K562 (cell line): ENCODE results near the gene GPR32. TPM values are rescaled to one million over a fixed set of nuclear protein-coding genes. Genes with fewer than 3 reads are reported as not detected.

Experiments used
- CBX8 ChIP-seq: fragments of 200-600 bp; sonication (generic); IDR thresholded peaks from 2 replicates; pipeline ENCODE4 v1.6.1; 2012; ENCODE audit warnings: borderline replicate concordance, mixed run types, low read depth, mild to moderate bottlenecking, moderate library complexity, mixed read lengths, low read length, control low read depth, inconsistent platforms; ENCODE audit not compliant: poor library complexity, severe bottlenecking; ENCODE audit errors: extremely low read depth
- CHD4 ChIP-seq: fragments of 200-600 bp; sonication (generic); IDR thresholded peaks from 3 replicates; pipeline ENCODE4 v1.6.1; 2012; ENCODE audit warnings: low read depth, mild to moderate bottlenecking, mixed read lengths, low read length, inconsistent platforms; ENCODE audit not compliant: insufficient read depth, insufficient replicate concordance, poor library complexity, severe bottlenecking
- DPF2 ChIP-seq: fragments of 450-650 bp; IDR thresholded peaks from 2 replicates; pipeline ENCODE4 v1.6.1; 2016
- FOSL1 ChIP-seq: fragments of 200-800 bp; sonication (Bioruptor generic); conservative IDR thresholded peaks from 2 replicates; pipeline ENCODE4 v1.6.1; 2016; ENCODE audit warnings: missing genetic modification characterization, missing compliant biosample characterization
- GATA2 ChIP-seq: sonication (generic); formaldehyde crosslinking; IDR thresholded peaks from 2 replicates; pipeline ENCODE4 v1.4.0; 2020; ENCODE audit warnings: mild to moderate bottlenecking, missing genetic modification reagents
- KAT8 ChIP-seq: fragments of 450-650 bp; IDR thresholded peaks from 2 replicates; pipeline ENCODE4 v1.6.1; 2016; ENCODE audit warnings: low read depth, mild to moderate bottlenecking
- NEUROD1 ChIP-seq: fragments of 150-350 bp; IDR thresholded peaks from 2 replicates; pipeline ENCODE4 v1.6.1; 2014; ENCODE audit warnings: borderline replicate concordance, low read length, low read depth; ENCODE audit not compliant: partially characterized antibody
- NFIC ChIP-seq: fragments of 450-650 bp; IDR thresholded peaks from 2 replicates; pipeline ENCODE4 v1.6.1; 2017; ENCODE audit warnings: mild to moderate bottlenecking, inconsistent platforms
- NFYB ChIP-seq: IDR thresholded peaks from 2 replicates; pipeline ENCODE4 v1.6.1; 2011; ENCODE audit warnings: mild to moderate bottlenecking, moderate library complexity; ENCODE audit not compliant: insufficient read length; ENCODE audit errors: extremely low read depth
- NR4A1 ChIP-seq, 2 experiments: fragments of 250-450 bp in 1 of 2; fragments of 450-650 bp in 1 of 2; sonication (Bioruptor Pico) in 1 of 2; IDR thresholded peaks; 2 replicates each; pipeline versions ENCODE4 v1.4.0 to v1.6.1; 2016 to 2020; ENCODE audit warnings: mild to moderate bottlenecking in 2 of 2, missing compliant biosample characterization in 1 of 2, missing genetic modification characterization in 1 of 2, moderate library complexity in 1 of 2
- POLR2B ChIP-seq: fragments of 450-650 bp; IDR thresholded peaks from 2 replicates; pipeline ENCODE4 v1.6.1; 2018; ENCODE audit warnings: low read depth; ENCODE audit not compliant: partially characterized antibody
- RBM34 ChIP-seq: fragments of 200-400 bp; formaldehyde crosslinking; IDR thresholded peaks from 2 replicates; pipeline ENCODE4 v1.6.1; 2018; ENCODE audit warnings: low read length, borderline replicate concordance; ENCODE audit not compliant: insufficient read depth
- SMARCC2 ChIP-seq: fragments of 450-650 bp; IDR thresholded peaks from 2 replicates; pipeline ENCODE4 v1.6.1; 2017; ENCODE audit warnings: antibody characterized with exemption, moderate library complexity, mild to moderate bottlenecking, low read depth
- SRSF3 ChIP-seq: fragments of 200-400 bp; formaldehyde crosslinking; IDR thresholded peaks from 2 replicates; pipeline ENCODE4 v1.6.1; 2016; ENCODE audit warnings: mild to moderate bottlenecking, low read length, moderate library complexity; ENCODE audit not compliant: insufficient read depth
- TEAD4 ChIP-seq, 2 experiments: sonication (generic) in 1 of 2; formaldehyde crosslinking in 1 of 2; IDR thresholded peaks; 2 replicates each; pipeline versions ENCODE4 v1.6.1 to v1.8.0; 2012 to 2022; ENCODE audit warnings: borderline replicate concordance in 1 of 2, inconsistent platforms in 1 of 2, low read length in 1 of 2, mild to moderate bottlenecking in 1 of 2, missing genetic modification reagents in 1 of 2
- ZBTB7A ChIP-seq: IDR thresholded peaks from 2 replicates; pipeline ENCODE4 v1.6.1; 2011; ENCODE audit warnings: low read depth, mild to moderate bottlenecking, low read length, moderate library complexity, borderline replicate concordance; ENCODE audit not compliant: control insufficient read depth
- ZNF184 ChIP-seq: sonication (generic); formaldehyde crosslinking; IDR thresholded peaks from 2 replicates; pipeline ENCODE4 v1.5.0; 2020; ENCODE audit warnings: missing genetic modification reagents
- polyA plus RNA-seq, 8 experiments: library from polyadenylated mRNA; depleted of rRNA in 4 of 8; stranded (reverse) in 5 of 8; unstranded in 3 of 8; fragments of >200 nt; fragmentation: Nextera tagmentation in 2 of 8; fragmentation: Illumina TruSeq in 1 of 8; extraction: Ambion mirVana in 2 of 8; extraction: Trizol in 1 of 8; gene quantifications; 2 replicates each; pipeline versions ENCODE4 v1.2.1 to v1.2.3, GENCODE V29; 2011 to 2014; ENCODE audit warnings: inconsistent platforms in 1 of 8, missing spikeins in 1 of 8
- total RNA-seq, 7 experiments: library from RNA; depleted of rRNA in 6 of 7; stranded (reverse); fragments of >200 nt in 6 of 7; fragmentation: Illumina TruSeq in 2 of 7; extraction: Trizol in 2 of 7; gene quantifications; 2 replicates each; pipeline versions ENCODE4 v1.2.1 to v1.2.3, GENCODE V29; 2011 to 2021; ENCODE audit warnings: low replicate concordance in 1 of 7
- TF ChIP-seq, protein P1 (sequence below): fragments of 250-450 bp; sonication (Bioruptor Pico); IDR thresholded peaks from 2 replicates; pipeline ENCODE4 v1.4.0; 2020; ENCODE audit warnings: mild to moderate bottlenecking, moderate library complexity, borderline replicate concordance
- TF ChIP-seq, protein P2 (sequence below): fragments of 450-650 bp; IDR thresholded peaks from 2 replicates; pipeline ENCODE4 v1.6.1; 2017; ENCODE audit warnings: antibody characterized with exemption, mild to moderate bottlenecking

Gene GPR32
- total and polyA plus RNA-seq, 9 of the 15 experiments (the other 6 are each of a cell fraction or from before 2014, with no cell fraction given), result not detected

DNA sequence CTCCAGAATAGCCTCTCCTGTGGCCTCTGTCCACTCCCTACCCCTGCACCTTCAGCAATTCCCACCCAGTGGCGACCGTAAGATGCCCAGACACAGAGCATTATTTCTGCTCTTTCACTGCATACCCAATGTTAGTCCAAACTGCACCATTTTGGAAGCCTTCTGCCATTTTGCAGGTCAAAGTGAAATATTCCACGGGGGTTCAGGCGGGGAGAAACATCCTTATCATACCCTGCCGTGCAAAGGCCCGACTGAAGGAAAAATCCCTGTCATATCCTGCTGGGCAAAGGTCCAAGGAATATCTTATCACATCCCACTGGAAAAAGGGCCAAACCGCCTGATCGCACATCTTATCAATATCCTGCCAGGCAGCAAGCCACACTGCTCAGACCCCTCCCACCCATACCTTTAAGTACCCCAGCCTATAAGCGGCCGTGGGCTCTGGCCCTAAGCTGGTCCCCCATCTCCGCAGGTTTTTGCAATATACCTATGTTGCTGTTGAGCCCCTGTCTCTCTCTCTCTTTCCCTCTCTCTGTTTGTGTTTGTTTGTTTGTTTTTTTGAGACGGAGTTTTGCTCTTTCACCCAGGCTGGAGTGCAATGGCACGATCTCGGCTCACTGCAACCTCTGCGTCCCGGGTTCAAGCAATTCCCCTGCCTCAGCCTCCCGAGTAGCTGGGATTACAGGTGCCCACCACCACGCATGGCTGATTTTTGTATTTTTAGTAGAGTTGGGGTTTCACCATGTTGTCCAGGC is 28.9 kb upstream of the GPR32 start (continued):
- TF ChIP-seq, protein P1, sequence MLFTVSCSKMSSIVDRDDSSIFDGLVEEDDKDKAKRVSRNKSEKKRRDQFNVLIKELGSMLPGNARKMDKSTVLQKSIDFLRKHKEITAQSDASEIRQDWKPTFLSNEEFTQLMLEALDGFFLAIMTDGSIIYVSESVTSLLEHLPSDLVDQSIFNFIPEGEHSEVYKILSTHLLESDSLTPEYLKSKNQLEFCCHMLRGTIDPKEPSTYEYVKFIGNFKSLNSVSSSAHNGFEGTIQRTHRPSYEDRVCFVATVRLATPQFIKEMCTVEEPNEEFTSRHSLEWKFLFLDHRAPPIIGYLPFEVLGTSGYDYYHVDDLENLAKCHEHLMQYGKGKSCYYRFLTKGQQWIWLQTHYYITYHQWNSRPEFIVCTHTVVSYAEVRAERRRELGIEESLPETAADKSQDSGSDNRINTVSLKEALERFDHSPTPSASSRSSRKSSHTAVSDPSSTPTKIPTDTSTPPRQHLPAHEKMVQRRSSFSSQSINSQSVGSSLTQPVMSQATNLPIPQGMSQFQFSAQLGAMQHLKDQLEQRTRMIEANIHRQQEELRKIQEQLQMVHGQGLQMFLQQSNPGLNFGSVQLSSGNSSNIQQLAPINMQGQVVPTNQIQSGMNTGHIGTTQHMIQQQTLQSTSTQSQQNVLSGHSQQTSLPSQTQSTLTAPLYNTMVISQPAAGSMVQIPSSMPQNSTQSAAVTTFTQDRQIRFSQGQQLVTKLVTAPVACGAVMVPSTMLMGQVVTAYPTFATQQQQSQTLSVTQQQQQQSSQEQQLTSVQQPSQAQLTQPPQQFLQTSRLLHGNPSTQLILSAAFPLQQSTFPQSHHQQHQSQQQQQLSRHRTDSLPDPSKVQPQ (CRISPR knock-in tag), result no peak
- no peak for TF ChIP-seq NFYB
- no peak for TF ChIP-seq CHD4
- TF ChIP-seq POLR2B, result no peak
- TF ChIP-seq FOSL1 (tag), result peak; percentile 75
- no peak for TF ChIP-seq ZNF184 (CRISPR knock-in tag)
- peak; percentile 85 for TF ChIP-seq DPF2
- peak; percentile 40; the same call in 1 of the 2 replicates for TF ChIP-seq ZBTB7A
- peak; percentile 59; the same call in 1 of the 2 replicates for TF ChIP-seq SMARCC2
- peak; percentile 40; the same call in 1 of the 2 replicates for TF ChIP-seq GATA2
- TF ChIP-seq SRSF3, result no peak
- TF ChIP-seq NEUROD1, result peak; percentile 44
- TF ChIP-seq CBX8, result no peak
- TF ChIP-seq NFIC, result peak; percentile 95
- peak; percentile 65 for TF ChIP-seq TEAD4 (IDR thresholded peaks at IDR 0.05; ENCODE audit: low read length)
- TF ChIP-seq TEAD4 (CRISPR knock-in tag; IDR thresholded peaks at IDR 0.05; ENCODE audit: borderline replicate concordance), result no peak
- TF ChIP-seq RBM34, result no peak
- no peak; the same call in 1 of the 2 replicates for TF ChIP-seq NR4A1 (CRISPR knock-in tag; IDR thresholded peaks at IDR 0.05)
- peak; percentile 79; the same call in 1 of the 2 replicates for TF ChIP-seq NR4A1 (tag; IDR thresholded peaks at IDR 0.05)
- TF ChIP-seq, protein P2, sequence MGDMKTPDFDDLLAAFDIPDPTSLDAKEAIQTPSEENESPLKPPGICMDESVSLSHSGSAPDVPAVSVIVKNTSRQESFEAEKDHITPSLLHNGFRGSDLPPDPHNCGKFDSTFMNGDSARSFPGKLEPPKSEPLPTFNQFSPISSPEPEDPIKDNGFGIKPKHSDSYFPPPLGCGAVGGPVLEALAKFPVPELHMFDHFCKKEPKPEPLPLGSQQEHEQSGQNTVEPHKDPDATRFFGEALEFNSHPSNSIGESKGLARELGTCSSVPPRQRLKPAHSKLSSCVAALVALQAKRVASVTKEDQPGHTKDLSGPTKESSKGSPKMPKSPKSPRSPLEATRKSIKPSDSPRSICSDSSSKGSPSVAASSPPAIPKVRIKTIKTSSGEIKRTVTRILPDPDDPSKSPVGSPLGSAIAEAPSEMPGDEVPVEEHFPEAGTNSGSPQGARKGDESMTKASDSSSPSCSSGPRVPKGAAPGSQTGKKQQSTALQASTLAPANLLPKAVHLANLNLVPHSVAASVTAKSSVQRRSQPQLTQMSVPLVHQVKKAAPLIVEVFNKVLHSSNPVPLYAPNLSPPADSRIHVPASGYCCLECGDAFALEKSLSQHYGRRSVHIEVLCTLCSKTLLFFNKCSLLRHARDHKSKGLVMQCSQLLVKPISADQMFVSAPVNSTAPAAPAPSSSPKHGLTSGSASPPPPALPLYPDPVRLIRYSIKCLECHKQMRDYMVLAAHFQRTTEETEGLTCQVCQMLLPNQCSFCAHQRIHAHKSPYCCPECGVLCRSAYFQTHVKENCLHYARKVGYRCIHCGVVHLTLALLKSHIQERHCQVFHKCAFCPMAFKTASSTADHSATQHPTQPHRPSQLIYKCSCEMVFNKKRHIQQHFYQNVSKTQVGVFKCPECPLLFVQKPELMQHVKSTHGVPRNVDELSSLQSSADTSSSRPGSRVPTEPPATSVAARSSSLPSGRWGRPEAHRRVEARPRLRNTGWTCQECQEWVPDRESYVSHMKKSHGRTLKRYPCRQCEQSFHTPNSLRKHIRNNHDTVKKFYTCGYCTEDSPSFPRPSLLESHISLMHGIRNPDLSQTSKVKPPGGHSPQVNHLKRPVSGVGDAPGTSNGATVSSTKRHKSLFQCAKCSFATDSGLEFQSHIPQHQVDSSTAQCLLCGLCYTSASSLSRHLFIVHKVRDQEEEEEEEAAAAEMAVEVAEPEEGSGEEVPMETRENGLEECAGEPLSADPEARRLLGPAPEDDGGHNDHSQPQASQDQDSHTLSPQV, result peak; percentile 64
- peak; percentile 80 for TF ChIP-seq KAT8
